Cardiac septum (tissue), 1 donor: ENCODE data around the gene ANP32E. TPM values are rescaled to one million over a fixed set of nuclear protein-coding genes. Genes with fewer than 3 reads are reported as not detected.
"Not testable (repeated sequence)": the region's sequence is repeated elsewhere in the genome, so short reads cannot be mapped to it uniquely, and the experiment has no call there.

Source experiments
- DNase-seq: peaks from one replicate; pipeline ENCODE4 v3.0.0-alpha.2; 2020; ENCODE audit warnings: low spot score
- intact Hi-C: fragments of 100-400 bp; cut with DNase I; formaldehyde crosslinking; loops from one replicate; pipeline ENCODE4 v1.14.0; 2022
- total RNA-seq: library from RNA; stranded (reverse); fragmentation: NEBNext Ultra II Directional; extraction: Animal tissue kit (Norgen Biotek cat#: 25700); gene quantifications from one replicate; pipeline ENCODE4 v1.2.1, GENCODE V29; 2021
- donor health status: DM: no; HTN: no; CAD: no.

ANP32E gene
- total RNA-seq, 1 donor from 2014 or later: 55.3 TPM

DNA sequence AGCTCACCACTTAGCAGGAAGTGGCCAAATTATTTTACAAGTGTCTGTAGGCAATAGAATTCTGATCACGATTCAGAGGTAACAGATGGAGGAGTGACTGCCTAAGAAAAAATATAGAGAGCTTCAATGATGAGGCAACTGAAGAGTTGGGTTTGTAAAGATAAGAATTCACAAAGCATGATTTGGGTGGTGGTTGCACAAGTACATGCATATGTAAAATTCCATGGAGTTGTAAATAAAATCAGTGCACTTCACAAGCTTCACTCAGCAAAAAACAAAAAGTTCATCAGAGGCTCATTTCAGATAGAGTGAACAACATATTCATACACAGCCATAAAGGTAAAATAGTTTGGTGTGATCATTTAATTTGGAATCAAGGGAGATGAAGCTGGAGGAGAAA lies 10.9 kb downstream of the ANP32E start:
- intact Hi-C loops: no loop called here

DNA sequence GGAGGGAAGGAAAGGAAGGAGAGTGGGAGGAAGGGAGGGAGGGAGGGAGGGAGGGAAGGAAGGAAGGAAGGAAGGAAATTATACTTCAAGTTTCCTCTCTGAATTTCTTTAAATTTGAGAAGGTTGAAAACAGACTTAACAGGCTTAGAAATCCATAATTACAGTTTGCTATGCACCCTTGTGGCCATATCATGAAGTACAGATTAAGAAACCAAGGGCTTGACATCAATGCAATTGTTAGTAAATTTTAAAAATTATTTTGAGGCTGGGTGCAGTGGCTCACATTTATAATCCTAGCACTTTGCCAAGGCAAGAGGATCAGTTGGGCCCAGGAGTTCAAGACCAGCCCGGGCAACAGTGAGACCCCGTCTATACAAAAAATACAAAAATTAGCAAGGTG lies 14.4 kb downstream of the ANP32E start:
- intact Hi-C loops: no loop called here
- DNase-seq: no peak

More for the DNA sequence above, 10.9 kb downstream of the ANP32E start:
- no peak for DNase-seq

DNA sequence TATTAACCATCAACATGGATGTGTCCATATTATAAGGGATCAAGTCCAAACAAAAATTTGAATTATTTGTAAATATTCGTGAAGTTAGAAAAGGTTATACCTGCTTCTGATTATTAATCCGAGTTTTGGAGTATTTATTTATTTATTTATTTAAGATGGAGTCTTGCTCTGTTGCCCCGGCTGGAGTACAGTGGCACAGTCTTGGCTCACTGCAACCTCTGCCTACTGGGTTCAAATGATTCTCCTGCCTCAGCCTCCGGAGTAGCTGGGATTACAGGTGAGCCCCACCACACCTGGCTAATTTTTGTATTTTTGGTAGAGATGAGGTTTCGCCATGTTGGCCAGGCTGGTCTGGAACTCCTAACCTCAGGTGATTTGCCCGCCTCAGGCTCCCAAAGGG lies 20.1 kb downstream of the ANP32E start:
- intact Hi-C loops, DNase-seq: not testable (repeated sequence)

DNA sequence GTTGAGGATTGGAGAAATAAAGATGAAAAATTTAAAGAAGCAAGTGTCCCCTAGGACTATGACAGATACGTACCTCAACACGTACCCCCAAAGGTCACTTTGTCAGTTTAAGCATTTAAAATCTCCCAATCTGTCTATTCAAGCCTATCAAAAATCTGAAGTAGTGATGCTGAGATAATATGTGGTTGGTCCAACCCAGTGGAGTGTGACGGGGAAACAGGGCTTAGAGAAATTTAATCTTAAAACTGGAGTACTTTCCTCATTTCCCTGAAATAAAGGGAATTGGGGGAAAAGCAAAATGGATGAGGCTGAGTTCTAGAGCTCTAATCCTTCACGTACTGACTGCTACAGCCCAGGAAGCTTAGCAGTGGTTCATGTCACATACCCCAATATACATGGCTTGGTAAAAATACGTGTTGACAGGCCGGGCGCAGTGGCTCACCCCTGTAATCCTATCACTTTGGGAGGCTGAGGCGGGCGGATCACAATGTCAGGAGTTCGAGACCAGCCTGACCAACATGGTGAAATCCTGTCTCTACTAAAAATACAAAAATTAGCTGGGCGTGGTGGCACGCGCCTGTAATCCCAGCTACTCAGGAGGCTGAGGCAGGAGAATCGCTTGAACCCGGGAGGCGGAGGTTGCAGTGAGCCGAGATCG lies 21.7 kb downstream of the ANP32E start:
- DNase-seq, intact Hi-C loops: not testable (repeated sequence)

DNA sequence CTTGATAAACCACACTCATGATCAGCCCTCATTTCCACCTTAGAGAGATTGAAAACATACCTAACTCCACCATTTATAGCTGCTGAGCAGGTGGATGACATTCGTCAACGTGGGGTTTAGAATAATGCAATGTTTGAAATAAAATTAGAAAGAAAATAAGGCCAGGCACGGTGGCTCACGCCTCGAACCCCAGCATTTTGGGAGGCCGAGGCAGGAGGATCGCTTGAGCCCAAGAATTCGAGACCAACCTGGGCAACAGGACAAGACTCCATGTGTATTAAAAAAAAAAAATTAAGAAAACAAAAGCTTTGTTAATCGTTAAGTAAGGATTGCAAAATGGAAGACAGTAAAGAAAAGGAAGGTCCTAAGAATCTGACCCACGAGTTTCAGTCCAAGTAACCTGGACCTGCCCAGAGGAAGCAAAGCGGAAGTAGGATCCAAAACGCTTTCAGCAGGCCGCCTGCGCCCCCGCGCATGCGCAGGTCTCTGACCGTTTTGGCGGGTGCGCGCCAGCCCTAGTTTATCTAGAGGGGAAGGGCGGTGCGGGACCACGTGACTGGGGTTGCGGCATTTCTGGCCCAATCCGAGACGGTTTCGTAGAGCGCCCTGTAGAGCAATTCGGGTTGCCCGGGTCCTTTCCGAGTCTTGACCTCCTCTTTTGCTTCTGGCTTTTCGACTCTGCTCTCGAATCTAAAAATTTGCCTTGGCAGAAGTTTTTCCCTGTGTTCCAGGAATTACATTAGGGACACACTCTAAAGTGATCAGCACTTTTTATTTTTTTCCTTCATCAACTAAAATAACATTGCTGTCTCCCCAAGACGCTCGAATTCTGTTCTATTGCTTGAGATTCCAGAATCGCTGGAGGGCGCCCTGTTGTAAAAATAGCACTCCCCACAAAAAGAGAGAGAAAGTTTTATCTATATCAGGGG lies 22.5 kb downstream of the ANP32E start:
- intact Hi-C loops: no loop called here
- DNase-seq: peak; percentile 97

DNA sequence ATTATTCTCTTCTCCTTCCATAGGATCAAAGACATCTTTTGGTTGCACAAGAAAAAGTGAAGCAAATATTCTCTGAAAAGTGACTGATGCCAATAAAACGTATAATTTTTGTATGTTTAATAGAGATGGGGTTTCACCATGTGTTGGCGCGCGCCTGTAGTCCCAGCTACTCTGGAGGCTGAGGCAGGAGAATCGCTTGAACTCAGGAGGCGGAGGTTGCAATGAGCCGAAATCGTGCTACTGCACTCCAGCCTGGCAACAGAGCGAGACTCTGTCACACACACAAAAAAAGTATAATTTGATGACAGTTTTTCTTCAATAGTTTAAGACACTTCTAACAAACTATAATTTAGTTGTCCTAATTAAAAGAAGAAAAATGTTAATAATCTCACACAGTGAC lies 23.8 kb downstream of the ANP32E start:
- intact Hi-C loops: no loop called here
- no peak for DNase-seq

DNA sequence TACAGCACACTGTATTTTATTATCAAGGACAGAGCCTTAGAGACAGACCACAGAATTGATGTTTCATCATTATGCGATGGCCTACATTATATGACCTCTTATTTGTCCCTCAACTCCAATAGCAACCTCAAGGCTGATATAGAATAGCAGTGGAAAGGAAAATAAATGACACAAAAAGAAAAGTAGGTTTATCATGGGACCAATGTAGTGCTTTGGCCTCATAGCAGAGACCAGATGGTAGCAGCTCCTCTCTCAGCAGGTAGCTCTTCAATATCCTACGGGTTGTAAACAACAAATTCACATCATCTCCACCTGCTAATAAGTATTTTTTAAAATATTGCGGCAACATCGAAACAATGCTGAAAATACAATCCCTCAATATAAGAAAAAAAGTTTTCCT lies 25.2 kb downstream of the ANP32E start:
- DNase-seq: no peak
- intact Hi-C loops: no loop called here

DNA sequence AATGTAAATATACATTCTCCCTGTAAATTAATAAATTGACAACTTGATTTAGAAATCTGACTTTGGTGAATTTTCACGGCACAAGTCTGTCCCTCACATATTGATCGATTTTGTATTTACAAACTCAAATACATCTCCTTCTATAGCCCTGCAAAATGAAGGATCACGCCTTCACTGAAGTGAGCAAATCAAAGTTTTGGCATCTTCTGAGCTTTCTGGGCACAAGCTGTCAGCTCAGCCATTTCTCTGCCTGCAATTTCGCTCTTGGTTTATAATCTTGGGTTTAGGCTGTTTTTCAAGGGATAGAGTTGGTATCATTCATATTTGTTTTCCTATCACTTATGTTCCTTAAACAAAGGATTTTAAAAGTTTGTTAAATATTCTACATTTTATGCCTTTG lies 25.8 kb downstream of the ANP32E start:
- intact Hi-C loops: no loop called here
- DNase-seq: no peak

DNA sequence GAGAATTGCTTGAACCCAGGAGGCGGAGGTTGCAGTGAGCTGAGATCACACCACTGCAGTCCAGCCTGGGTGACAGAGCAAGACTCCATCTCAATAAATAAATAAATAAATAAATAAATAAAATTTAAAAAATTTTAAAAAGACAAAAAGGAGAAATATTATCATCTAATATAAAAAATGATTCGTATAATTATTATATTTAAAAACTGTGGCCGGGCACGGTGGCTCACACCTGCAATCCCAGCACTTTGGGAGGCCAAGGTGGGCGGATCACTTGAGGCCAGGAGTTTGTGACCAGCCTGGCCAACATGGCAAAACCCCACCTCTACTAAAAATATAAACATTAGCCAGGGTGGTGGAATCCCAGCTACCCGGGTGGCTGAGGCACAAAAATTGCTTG lies 27.5 kb downstream of the ANP32E start:
- intact Hi-C loops, DNase-seq: not testable (repeated sequence)

DNA sequence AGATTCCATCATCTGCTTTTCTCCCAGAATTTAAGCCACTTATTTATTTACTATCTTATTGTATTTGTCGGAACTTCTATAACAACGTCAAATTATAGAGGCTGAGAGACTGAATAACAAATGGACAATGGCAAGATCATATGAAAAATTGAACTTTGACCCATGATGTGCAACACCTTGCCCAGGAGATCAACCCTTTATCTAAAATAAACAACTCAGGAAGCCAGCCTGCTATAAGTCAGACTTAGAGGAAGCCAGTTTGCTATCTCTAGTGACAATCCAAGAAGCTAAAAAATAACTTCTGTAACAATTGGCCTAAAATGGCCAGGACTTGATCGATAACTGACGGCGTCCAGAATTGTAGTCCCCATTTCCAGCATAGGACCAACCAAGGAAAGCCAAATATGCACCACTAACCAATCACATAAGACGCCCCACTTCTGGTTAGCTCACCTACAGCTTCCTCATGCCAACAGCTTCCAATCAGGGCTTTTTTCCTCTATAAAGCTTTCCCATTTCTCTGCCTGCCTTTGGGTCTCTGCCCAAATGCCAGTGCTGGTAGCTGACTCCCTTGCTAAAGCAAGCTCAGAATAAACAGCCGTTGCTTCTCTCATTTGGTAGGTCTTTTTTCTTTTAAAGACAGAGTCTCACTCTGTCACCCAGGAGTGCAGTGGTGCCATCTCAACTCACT lies 28.5 kb downstream of the ANP32E start:
- intact Hi-C loops: no loop called here
- no peak for DNase-seq

DNA sequence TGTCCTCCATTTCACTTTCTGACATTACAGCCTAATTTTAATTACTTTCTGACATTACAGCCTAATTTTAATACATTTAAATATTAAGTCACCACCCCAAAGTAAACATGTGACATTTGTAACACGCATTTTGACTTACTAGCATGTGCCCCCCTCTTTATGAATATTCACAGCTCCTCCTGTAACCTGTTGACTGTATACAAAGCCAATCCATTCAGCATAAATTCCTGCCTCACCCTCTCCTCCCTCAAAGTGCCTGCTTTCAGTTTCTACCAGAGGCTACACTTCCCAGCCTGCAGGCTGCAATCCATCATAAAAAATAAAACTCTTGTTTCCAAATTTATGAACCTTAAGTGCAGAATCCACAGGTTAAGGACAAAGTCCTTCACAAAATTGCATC lies 39.5 kb downstream of the ANP32E start:
- DNase-seq: no peak
- intact Hi-C loops: no loop called here

DNA sequence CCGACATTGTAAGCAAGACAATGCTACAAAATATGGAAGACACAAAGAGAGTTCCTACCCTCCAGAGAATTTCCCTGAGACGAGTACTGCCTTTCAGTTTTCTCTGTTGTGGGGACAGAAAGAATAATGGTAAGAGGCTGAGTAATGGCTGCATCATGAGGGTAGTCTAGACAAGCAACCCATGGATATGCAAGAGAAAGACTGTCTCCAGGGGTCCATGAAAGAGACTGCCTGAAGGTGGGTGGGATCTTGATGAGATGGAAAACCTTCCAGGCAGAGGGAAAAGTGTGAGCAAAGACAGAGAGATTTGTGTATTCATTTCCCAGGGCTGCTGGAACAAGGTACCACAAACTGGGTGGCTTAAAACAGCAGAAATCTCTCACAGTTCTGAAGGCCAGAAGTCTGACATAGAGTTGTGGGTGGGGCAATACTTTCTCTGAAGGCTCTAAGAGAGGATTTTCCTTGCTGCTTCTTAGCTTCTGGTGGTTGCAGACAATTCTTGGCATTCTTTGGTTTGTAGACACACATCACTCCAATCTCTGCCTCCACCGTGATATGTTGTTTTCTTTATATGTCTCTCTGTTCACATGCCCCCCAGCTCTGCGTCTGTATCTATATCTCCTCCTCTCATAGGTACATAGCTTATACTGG lies 41.4 kb downstream of the ANP32E start:
- no peak for DNase-seq
- intact Hi-C loops: no loop called here

DNA sequence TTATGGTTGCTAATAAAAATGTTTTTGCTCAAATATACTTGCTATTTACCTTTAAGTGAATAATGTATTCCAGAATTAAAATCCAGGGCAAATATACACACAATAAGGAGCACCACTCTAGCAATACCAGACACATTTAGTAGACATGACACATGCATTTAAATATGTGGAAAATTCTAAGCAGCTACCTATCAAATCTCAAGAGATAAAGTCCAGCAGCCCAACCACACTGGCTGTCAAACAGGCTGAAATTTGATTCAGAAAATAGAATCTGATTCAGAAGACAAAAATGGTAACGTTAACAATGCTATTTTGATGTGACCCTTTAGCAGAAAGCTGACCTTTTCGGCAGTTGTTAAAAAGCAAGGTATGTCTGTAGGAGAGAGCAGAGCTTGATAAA lies 43.9 kb downstream of the ANP32E start:
- intact Hi-C loops: no loop called here
- no peak for DNase-seq

DNA sequence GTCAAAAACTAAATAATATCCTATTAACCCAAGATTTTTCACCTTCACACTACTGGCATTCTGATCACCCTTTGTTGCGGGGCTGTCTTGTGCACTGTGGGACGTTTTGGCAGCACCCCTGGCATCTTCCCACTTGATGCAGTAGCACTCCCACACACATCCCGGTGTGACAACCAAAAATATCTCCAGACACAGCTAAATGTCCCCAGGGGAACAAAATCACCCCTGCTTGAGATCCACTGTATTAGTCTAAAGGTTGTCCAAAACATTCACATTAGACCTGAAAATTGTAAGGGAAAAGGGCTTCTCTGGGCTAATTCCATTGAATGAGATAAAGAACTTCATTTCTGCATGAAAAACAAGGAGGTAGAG lies 48.4 kb downstream of the ANP32E start:
- intact Hi-C loops: loop anchor here (5.0 kb wide), 1 partner anchor 225 kb away; no protein-coding TSS in a partner anchor
- no peak for DNase-seq

DNA sequence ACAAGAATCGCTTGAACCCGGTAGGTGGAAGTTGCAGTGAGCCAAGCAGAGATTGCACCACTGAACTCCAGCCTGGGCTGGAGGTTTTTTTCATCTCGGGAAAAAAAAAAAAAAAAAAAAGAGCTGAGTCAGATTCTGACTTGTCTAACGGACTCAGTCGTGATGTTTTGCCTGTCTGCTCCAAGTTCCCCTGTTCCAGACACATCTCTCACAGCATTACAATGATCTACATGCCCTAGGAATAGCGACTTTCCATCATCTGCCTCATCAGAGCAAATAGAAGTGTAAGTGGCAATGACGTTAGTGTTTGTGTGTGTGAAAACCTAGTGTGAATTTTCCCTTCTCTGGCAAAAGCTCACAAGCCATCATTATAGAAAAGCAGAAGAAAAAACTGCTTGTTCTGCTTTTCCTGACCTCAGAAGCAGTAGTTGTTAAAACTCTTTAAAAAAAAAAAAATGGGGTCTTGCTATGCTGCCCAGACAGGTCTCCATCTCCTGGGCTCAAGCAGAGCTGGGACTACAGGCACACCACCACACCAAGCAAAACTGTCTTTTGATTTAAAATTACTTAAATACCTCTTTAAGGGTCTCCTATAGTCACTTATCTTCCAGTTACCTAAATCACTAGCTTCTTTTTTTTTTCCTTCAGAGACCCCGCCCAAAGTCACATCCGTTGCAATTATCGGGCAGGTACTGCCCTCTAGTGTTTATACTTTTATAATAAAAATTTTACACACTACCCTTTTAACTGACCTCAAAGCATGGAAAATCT lies 48.9 kb downstream of the ANP32E start:
- intact Hi-C loops: loop anchor here (5.0 kb wide), 1 partner anchor 225 kb away; no protein-coding TSS in a partner anchor
- no peak for DNase-seq

DNA sequence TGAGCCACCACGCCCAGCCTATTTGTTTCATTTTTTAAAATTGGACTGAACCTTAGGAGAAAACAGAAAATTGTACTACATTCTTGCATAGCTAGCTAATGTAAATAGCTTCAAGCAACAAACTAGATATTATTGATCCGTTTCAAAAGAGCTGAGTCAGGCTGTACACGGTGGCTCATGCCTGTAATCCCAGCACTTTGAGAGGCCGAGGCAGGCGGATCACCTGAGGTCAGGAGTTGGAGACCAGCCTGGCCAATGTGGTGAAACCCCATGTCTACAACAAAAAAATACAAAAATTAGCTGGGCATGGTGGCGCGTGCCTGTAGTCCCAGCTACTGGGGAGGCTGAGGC lies 49.5 kb downstream of the ANP32E start:
- intact Hi-C loops: loop anchor here (5.0 kb wide), 1 partner anchor 224 kb away; no protein-coding TSS in a partner anchor

DNA sequence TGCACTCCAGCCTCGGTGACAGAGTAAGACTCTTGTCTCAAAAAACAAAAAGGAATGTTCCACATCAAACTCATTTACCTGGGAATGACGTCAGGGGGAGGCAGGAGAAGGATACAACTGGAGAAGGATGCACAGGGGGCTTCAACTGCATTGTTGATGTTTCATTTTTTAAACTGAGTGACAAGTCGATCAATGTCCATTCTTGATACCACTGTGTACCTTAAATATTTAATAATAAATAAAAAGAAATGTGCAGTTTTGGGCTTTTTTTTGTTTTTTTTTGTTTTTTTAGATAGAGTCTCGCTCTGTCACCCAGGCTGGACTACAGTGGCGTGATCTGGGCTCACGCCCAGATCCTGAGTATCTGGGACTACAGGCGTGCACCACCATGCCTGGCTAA lies 50.4 kb downstream of the ANP32E start:
- no peak for DNase-seq
- intact Hi-C loops: loop anchor here (5.0 kb wide), 1 partner anchor 223 kb away; no protein-coding TSS in a partner anchor

More for the DNA sequence above, 49.5 kb downstream of the ANP32E start:
- not testable (repeated sequence) for DNase-seq

DNA sequence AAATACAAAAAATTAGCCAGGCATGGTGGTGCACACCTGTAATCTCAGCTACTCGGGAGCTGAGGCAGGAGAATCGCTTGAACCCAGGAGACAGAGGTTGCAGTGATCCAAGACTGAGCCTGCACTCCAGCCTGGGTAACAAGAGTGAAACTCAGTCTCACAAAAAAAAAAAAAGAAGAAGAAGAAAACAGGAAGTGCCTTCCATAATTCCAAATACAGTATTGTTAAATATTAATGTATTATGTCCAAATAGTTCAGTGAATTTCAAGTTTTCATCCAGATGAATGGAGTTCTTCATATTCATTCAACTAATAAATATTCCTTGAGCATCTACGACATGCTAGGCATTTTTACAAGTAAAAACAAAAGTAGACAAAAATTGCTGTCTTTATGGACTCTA lies 52.9 kb downstream of the ANP32E start:
- no peak for DNase-seq
- intact Hi-C loops: no loop called here

DNA sequence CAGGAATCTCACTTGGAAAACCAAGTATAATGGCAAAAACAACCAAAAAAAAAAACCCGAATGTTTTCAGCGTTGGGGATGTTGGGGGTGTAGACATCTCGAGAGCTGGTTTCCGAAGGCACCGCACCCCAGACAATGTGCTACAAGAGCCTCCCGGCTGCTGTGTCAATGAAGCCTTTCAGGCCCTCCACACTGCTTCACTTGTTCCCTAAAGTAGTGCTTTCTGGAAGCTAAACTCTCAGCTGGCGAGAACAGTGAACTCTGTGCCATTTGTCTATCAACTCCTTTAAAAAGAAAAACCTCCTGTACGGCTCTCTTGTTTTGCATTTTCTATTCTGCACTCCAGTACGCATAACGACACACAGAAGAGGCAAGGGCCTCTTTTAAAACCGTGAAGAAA lies 53.7 kb downstream of the ANP32E start:
- DNase-seq: no peak
- intact Hi-C loops: no loop called here
